HG03159 (cell line): Measurements from ENCODE around the gene SNAI3.

ENCODE experiments used
- ATAC-seq: cut with Tn5 transposase; IDR thresholded peaks from one replicate; pipeline ENCODE4 v1.9.1; 2021; ENCODE audit warnings: mild to moderate bottlenecking, moderate library complexity; ENCODE audit not compliant: unreplicated experiment

The SNAI3 gene

DNA sequence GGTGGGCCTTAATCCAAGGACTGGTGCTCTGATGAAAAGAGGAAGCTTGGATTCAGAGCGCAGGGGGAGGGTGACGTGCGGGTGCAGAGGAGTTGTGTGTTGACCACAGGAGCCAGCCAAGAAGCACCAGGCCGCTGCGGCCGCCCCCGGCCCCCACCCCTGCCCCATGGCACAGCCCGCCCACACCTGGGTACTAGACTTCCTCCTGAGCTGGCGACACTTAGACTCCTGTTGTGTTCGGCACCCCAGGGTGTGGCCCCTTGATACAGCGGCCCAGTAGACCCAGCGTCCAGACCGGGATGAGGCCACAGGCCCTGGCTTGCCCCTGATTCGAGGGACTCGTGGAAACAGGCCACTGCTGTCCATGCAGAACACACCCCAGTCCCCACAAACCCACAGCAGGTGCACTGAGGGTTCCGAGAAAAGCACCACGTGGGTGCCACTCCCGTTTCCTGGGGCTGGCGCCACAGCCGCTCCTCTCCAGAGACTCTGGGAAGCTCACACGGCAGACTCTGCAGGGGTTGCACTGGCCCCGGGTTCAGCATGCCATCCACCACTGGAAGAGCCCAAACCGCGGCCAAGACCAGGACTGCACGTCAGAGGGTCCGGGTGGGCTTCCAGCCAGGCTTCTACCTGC, 5.7 kb upstream of the SNAI3 start:
- ATAC-seq: no peak

DNA sequence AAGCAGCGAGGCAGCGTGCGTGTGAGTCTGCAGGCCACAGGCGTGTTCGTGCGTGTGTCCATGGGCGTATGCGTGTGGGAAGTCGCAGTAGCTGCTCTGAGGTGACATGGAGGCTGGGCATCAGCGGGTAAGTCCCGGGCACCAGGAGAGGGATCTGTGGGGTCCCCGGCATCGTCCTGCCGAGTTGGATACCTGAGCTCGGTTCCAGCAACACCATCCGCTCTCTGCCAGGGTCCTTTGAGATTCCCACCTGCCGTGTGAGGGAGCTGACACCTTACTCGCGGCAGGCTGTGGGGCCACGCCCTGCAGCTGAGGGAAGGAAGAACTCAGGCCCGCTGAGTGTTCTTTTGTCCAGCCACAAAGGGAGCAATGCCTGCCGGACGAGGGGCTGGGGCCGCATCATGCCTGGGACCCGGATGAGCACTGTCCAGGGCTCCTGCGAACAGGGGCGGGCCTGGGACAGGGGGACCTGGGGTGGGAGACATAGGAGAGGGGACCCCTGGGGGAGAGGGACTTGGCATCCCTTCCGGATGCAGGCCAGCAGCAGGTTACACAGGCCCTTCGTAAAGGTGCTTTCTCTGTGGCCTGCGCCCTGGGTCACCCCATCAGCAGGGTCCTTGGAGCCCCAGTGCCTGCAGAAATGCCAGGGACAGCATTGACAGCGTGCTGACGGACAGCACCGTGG, 5.0 kb upstream of the SNAI3 start:
- ATAC-seq: no peak

DNA sequence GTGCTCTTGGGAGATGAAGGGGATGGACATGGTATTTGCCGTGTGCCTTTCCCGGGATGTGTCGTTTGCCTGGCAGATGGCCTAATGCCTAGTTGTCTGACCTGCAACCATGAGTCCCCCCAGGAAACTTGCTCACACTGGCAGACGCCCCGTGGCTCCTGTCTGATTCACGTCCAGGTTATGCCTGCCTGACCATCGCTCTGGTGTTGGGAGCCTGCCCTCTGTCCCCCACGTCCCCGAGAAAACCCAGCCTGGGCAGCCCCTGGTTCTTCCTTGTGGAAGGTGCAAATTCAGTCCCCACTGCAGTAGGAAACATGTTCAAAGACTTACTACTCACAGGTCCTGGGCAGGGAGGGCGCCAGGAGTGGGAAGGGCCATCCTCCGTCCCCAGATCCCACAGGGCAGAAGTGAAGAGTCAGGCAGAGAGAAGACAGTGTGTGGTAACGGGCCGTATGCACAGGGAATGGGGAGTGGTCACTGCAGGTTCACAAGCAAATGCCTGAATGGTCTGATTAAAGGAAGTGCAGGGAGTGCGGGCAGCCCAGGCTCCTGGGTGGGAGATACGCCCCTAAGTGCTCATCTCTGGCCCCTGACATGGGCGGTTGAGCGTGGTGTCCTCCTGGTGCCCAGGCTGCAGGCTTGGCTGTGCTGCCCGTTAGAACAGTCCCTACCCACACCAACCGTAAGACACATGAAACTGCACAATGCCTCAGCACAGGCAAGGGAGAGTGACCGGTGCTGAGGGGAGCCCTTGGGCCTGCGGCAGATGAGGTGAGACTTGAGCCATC, 4.2 kb upstream of the SNAI3 start:
- ATAC-seq: no peak

DNA sequence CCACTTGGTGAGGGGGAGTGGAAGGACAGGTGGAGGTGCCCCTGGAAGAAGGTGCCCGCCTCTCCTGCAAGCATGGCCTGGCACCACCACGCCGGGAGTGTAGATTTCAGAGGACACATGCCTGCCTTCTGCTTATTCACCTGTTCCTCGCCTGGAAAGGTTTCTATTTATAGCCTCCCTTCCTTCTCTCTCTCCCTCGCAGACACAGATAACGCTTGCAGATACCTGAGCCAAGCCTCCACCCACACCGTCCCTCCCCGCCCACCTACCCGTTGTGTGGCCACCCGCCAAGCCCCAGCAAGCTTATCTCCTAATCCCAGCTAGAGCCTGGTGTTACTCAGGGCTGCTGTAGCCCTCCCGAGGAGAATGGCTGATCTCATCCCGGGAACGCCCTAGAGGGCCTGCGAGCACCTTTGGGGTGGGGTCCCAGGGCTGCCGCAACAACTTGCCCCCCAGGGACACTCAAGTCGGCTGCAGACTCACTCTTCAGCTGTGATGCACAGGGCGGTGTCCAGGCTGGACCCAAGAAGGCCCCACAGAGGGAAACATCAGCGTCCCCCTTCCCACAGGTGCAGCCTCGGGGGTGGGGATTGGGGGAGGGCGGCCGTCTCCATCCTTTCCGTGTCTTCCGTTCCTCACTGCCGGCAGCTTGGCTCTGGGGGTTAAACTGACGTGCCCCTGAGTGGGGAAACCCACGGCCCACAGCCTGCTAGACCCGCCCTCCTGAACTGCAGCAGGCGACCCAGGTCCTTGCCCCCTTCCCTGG, 1.9 kb upstream of the SNAI3 start:
- no peak for ATAC-seq

DNA sequence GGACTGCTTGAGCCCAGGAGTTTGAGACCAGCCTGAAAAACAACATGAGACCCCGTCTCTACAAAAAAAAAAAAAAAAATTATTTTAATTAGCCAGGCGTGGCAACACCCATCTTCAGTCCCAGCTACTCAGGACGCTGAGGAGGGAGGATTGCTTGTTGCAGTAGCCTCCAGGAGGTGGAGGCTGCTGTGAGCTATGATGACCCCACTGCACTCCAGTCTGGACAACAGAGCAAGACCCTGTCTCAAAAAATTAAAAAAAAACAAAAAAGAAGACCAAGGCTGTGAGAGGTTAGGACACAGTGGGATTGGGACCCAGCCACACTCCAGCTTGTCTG, 1.3 kb upstream of the SNAI3 start:
- ATAC-seq: no peak

DNA sequence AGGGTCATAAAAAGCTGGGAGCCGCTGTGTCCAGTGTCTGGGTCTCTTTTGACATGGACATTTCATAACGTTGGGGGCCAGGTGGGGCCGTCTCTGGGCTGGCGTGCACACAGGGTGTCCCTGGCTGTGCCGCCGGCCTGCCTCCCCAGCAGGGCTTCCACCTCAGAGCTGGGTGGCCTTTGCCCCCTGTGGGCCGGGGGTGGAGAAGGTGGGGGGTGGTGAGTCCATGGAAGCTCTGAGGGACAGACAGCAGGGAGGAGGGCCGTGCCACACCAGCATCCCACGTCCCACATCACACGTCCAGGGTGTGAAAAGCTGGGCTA, 908 bp upstream of the SNAI3 start:
- no peak for ATAC-seq

DNA sequence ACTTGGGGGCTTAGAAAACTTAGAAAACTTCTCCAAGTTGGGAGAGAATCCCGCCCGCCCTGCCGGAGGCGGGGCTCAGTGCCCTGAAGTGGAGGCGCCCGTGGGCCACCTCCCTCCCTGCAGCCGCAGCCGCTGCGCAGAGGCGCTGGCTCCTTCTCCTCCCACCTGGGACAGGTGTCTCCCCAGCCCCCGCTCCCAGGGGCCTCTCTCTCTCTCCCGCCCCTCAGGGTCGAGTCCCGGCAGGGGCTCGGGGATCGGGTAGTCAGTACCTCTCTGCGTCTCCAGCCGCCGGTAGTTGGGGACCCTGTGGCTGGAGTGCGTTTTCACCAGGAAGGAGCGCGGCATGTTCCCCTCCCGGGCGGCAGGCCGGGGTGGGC, 257 bp downstream of the SNAI3 start:
- peak; percentile 9 for ATAC-seq

DNA sequence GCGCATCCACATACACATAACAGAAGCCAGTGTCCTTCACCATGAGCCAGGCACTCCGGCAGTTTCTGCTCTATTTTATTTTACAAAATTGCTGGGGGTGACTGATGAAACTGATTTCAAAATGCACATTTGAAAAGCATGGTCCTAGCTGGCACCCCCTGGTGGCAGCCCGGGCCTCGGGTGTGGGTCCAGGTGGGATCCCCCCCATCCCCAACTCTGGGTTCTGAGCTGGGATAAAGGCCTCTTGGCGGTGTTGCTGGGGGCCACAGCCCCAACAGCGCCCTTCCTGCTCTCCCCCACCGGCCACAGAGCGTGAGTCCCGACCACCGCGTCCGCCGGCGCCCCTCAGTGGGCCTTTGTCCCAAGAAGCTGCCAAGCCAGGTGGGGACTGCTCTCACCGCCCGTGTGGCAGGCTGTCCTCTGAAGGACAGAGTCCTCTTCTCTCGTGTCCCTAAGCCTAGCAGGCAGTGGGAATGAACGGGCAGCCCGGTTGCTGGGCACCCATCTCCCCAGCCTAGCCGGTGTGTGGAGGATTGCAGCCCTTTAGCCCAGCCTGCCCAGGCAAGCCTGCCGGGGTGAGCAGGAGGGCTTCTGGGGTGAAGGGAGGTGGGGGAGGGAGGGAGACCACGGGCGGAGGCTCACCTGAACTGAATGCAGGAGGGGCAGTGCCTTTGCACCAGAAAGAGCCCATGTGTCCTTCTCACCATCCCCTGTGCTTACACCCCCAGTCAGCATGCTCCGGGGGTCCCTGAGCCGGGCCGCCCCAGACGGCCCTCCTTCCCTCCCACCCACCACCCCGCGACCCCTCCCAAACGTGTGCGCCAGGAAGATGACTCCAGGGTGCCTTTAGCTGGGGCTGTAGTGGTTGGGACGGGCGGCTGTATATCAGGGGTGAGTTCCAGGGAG, 898 bp downstream of the SNAI3 start:
- ATAC-seq: no peak

DNA sequence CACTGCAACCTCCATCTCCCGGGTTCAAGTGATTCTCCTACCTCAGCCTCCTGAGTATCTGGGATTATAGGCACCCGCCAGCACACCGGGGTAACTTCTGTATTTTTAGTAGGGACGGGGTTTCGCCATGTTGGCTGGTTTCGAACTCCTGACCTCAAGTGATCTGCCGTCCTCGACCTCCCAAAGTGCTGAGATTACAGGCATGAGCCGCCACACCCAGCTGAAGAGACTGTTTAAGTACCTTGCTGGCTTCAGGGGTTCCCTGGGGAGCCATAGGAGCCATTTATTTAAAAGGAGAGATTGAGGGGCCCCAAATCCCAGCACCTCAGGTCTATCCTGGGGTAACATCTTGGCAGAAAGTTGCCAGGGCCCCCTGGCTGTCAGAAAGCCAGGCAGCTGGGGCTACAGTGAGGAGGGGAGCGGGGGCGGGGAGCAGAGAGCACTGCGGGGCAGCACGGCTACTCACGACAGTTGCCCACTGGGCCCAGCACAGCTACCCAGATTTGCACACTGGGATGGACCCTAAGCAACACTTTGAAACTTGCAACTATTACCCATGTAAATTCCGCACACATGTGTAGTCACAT, 1.6 kb downstream of the SNAI3 start:
- ATAC-seq: no peak

DNA sequence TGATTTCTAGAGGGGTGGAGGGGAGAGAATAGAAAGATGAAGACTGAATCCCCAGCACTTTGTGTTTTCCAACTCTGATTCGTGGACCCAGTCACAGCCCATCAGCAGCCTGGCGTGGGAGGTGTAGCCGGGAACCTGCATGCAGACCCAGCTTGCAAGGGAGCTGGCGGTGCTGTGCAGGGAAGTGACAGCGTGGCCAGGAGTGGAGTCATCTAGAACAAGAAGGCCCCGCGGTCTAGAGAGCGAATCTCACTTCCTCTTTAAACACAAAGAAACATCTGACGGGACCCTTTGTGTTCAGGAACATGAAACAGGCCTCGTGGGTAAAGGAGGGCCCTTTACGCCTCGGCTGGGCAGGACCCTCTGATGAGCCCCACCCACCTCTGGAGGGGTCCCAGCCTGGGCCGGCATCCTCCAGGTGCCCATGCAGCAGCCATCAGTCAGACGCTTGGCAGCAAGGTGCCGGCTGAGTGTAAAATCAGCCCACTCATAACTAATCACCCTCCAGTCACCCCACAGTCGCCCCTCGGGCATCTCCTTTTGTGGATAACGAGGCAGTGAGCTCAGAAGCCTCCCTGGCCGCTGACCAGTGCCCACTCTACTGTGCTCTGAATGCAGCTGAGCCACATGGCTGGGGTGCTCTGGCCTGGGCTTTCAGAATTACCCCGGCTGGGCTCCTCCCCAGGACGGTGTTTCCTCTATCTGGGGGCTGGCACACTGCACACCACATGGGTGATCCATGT, 4.4 kb downstream of the SNAI3 start:
- ATAC-seq: peak; percentile 77

DNA sequence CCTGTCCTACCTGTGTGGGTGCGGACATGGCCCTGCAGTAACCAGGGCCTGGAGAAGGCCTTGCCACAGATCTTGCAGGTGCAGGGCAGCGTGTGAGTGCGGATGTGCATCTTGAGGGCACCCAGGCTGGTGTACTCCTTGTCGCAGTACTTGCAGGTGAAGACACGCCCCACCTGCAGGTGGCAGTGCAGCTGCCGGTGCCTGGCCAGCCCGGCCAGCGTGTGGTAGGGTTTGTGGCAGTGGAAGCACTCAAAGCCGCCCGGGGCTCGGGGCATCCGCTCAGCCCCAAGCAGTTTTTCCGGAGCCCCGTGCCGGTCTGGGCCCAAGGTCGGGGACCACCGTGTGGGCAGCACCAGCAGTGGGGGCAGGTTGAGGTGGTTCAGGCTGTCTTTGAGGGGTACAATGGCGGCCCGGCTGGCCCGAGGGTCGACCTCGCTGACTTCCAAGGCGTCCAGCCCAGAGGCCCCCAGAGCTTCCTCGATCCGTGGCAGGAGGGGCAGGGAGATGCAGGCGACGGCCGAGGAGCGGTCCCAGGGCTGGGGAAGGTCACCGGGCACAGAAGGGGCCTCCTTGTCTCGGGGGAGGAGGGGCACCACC, 5.1 kb downstream of the SNAI3 start:
- ATAC-seq: no peak

DNA sequence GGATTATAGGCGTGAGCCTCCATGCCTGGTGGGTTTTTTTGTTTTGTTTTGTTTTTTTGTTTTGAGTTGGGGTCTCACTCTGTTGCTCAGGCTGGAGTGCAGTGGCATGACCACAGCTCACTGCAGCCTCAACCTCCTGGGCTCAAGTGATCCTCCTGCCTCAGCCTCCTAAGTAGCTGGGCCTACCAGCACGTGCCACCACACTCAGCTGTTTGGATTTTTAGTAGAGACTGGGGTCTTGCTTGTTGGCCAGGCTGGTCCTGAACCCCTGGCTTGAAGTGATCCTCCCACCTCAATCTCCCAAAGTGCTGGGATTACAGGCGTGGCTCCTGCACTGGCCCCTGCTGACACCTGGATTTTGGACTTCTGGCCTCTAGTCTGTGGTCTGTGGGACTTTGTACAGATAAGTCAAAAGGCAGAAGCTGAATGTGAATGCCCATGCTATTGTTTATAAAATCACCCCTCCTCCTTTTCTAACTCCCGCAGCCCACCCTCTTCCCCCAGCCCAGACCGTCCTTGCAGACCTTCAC, 5.7 kb downstream of the SNAI3 start:
- no peak for ATAC-seq

DNA sequence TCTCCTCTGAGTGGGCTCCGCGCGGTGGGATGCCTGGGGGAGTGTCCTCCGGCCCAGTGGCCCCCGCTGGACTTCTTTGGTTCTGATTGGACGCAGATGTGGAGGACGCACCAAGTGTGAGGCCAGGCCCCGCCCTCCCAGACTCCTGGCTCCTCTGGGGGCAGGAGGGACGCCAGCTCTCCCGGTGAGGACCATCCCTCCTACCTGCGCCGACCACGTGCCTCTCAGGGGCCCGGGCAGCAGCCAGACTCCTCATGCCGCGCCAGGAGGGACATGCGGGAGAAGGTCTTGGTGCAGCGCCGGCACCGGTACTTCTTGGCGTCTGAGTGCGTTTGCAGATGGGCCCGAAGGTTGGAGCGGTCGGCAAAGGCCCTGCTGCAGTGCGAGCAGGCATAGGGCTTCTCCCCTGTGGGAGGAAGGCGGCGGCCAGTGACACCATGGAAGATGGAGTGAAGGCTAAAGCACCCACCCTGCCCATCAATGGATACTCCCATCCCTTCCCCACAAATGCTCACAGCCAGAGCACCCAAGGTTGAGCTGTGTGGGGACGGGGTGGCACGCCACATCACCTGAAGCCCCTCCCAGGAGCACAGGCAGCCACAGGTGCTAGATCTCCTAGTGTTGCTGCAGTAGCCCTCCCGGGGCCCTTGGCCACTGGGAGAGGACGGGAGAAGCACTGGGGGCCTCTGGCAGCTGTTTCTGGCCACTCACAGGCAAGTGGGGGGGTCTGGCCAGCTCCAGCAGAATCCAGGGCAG, 7.9 kb downstream of the SNAI3 start:
- ATAC-seq: no peak

DNA sequence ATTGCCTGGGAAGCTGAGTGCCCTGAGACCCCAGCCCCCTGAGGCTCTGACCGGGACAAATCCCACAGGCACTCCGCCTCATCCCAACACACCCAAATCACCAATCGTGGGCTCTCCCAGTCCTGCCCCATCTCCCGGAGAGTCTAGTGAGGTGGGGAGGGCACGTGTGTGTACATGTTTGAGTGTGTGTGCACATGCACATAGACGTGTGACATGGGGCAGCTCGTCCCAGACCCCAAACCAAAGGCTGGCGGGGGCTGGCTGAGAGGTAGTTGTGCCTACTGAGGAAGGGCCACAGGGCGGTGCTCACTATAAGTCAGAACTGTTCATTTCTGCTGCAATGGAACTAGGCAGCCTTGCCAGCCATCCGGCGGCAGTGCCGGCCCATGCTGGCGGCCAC, 8.6 kb downstream of the SNAI3 start:
- ATAC-seq: no peak

DNA sequence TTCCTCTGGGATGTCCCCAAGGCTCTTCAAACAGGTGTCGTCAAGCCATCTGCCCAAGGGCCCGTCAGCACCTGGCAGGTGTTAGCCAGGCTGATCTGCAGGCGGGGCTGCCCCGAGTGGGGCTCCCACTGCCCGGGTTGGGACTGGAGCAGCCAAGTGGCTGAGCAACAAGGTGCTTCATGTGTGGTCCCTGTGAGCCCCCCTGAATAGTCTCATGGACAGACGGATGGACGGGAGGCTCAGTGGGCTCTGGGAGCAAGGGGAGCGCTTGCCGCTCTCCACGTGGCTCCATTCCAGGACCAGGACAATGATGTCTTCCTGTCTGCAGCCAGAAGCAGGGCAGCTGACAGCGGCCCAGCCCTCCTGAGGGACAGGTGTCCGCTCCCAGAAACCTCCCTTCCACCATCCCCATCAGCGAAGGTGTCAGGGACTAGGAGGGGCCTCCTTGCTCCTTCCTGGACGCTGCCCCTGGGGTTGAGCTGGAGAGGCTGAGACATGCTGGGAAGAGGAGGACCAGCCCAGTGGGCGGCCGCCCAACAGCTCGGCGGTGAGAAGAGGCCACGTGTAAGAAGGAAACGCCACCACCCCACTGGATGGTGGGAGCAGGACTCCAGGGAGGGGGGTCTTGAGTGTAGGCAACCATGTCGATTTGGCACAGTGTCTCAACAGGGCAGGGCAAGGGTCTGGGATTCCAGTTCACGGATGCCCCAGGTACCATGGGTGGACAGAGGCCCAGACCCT, 9.6 kb downstream of the SNAI3 start:
- ATAC-seq: no peak

DNA sequence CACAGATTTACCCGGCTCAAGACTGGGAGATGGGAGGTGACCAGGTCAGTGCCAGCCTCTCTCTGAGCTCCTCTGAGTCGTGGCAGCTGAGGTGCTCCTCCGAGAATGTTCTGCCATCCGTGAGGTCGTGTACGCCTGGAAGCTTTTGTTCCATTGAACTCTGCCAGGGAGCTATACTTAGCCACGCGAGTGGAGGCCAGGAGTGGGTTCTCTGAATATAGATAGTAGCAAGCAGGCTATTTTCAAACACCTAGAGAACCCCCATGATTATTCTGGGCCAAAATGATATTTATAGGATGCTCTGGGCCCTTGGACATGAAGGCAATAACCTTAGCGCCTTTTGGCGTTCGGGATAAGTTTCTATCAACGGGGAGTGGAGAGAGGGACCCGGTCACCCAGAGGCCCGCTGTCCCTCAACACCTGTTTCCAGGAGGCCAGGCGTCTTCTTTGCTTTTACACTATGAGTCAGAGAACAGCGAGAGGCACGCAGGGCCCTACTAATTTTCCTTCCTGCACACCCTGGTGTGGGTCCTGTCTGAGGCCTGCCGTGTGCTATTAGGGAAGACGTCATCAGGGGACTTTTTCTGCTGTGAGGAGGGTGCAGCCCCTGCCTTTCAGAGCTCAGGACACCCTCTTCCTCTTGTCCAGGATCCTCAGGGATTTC, 12.5 kb downstream of the SNAI3 start:
- ATAC-seq: no peak

DNA sequence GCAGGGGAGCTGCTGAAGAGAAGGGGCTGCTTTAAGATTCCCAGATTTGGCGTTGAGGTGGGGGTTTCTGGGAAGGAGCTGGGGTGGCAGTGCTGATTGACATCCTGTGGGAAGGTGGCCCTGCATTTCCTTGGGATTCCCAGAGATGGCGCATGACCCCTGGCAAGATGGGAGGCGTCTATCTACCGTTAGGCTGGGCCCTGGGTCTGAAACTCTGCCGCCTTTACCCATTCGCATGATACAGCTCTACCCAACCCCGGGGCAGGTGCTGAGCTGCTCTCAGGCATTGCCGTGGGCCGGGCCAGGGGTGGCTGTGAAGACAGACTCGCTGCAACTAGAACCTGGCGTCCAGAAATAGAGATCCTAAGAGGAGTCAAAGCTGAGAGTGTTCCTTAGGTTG, 13.5 kb downstream of the SNAI3 start:
- no peak for ATAC-seq
